Activated CD8-positive, alpha-beta memory T cell treated with anti-CD3 and anti-CD28 coated beads, Interleukin-2, amount 50 U/mL, for 48 hours (primary cell): ENCODE results near the gene PREPL.
"Not testable (repeated sequence)": the region's sequence is repeated elsewhere in the genome, so short reads cannot be mapped to it uniquely, and the experiment has no call there.

Source experiments
- DNase-seq: peaks from one replicate; pipeline ENCODE4 v3.0.0-alpha.2; 2020

The PREPL gene

GRCh38 chr2:44347526-44347925 lies 13.8 kb downstream of the PREPL start:
- DNase-seq, result no peak

DNA sequence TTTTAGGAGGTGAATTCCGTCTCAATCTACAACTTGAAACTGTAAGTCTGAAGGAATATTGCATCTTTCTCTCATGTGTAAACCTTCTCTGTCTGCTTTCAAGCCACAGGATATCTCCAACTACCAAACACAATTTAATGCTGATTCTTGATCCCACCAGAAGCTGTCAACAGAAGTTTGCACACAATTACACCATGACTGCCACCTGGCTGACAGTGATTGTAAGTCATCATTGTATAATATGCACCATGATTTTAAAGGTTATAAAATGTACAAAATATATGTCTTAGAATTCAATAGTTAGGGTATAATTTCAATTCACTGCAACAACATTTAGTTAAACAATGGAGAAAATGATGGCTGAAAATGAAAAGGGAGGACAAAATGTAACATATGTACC lies 18.4 kb downstream of the PREPL start:
- DNase-seq, result no peak

DNA sequence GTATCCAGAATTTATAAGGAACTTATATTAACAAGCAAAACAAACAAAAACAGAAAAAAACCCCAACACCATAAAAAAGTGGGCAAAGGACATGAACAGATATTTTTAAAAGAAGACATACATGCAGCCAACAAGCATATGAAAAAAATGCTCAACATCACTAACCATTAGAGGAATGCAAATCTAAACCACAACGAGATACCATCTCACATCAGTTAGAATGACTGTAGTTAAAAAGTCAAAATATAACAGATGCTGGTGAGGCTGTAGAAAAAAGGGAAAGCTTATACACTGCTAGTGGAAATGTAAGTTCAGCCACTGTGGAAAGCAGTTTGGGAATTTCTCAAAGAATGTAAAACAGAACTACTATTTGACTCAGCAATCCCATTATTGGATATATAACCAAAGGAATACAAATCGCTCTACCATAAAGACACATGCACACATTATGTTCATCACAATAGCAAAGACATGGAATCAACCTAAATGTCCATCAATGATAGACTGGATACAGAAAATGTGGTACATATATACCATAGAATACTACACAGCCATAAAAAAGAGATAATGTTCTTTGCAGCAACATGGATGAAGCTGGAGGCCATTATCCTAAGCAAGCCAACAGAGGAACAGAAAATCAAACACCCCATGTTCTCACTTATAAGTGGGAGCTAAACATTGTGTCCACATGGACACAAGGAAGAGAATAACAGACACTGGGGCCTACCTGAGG lies 25.3 kb downstream of the PREPL start:
- no peak for DNase-seq

- no peak for DNase-seq
Observed at GRCh38 chr2:44333994-44334393, 27.3 kb downstream of the PREPL start.

DNA sequence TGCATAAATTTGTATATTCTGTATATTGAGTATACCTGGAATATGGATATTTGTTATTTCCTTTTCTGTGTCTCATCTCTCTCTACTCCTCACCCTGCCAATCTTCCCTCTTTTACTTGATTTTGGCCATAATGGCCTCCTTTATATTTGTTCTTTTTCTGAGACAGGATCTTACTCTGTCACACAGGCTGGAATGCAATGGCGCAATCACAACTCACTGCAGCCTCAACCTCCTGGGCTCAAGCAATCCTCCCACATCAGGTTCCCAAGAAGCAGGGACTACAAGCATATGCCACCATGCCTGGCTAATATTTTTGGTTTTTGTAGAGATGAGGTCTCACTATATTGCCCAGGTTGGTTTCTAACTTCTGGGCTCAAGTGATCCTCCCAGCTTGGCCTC lies 30.5 kb downstream of the PREPL start:
- DNase-seq, result no peak

- DNase-seq, result no peak
Observed at GRCh38 chr2:44329343-44329742, 32.0 kb downstream of the PREPL start.

DNA sequence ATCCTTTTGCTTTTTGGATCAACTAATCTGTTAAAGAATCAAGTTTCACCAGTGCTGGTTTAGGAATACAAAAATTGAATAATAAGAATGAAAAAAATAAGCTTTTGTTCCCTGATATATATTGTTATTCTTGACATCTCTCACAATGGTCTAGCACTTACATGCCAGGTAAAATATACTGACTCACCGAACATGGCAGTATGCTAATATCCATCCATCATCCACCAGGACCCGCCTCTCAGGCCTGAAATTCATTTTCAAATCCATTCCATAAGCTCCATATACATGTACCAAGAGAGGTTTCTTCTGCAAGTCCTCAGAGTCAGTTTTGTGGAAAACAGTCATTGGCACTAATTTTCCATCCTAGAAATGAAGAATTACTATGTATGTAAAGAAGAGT lies 32.5 kb downstream of the PREPL start:
- DNase-seq, result no peak

DNA sequence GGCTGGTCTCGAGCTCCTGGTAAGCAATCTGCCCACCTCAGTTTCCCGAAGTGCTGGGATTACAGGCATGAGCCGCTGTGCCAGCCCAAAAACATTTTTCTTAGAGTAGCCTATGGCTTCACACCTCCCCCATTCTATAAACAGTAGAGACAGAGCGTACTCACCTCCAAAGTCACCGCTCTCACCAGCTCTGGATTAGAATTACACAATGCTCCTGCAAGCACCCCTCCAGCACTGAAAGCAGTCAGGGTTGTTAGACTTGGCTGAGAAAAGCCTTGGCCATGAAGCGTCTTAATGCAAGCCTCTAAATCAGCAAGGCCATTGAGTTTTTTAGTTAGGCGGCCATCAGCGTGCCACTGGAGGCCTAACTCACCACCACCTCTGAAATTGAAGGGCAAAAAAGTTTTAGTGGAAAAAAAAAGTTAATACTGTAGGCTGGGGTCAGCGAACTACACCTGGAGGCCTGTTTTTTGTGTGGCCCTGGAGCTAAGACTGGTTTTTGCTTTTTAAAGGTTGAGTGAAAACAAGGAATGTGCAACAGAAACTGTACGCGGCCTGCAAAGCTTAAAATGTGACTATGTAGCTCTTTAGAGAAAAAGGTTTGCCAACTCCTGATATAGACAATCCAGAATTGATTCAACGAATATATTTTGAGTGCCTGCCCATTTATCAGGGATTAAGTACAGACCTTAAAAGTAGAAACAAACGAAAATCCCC lies 34.6 kb downstream of the PREPL start:
- no peak for DNase-seq

GRCh38 chr2:44325897-44326296 lies 35.4 kb downstream of the PREPL start:
- DNase-seq, result no peak

DNA sequence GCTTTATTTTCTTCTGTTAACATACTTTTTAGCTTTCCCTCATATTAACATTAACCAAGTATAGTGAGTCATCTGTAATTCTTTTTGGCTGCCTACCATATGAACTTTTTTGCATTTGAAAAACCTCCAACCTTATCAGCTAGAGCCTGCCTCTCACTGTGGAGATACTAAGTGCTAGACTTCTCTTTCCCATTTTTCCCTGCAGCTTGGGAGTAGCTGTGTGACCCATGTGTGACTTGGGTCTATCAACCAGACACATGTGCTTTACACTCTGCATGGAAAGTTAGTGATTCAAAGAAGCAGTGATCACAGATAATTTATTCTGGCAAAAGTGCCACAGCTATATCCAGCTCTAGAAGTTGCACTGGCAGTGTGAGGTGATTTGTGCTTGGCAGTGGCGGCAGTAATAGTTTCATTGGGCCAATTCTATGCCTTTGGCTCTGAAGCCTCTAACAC lies 36.3 kb downstream of the PREPL start:
- no peak for DNase-seq

GRCh38 chr2:44321360-44321759 lies 39.9 kb downstream of the PREPL start:
- DNase-seq, result no peak

DNA sequence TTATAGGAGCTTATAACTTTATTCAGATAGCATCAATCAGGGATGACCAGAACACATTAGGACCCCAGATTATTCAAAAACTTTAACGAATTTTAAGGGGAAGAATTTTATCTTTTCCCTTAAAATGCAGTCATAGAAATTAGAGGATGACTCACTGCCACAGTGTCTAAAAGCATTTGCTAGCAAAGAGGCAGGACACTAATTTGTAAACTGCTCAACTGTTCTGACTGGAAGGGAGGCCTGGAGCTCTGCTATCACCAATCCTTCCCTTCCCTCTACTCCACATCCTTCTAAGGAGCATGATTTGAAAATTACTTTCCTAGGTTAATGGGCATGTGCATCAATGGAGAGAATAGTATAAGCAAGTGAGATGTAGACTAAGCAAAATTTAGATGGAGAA lies 40.5 kb downstream of the PREPL start:
- no peak for DNase-seq

GRCh38 chr2:44315945-44316344 lies 45.3 kb downstream of the PREPL start:
- no peak for DNase-seq

- no peak for DNase-seq
Observed at GRCh38 chr2:44314362-44314761, 46.9 kb downstream of the PREPL start.

DNA sequence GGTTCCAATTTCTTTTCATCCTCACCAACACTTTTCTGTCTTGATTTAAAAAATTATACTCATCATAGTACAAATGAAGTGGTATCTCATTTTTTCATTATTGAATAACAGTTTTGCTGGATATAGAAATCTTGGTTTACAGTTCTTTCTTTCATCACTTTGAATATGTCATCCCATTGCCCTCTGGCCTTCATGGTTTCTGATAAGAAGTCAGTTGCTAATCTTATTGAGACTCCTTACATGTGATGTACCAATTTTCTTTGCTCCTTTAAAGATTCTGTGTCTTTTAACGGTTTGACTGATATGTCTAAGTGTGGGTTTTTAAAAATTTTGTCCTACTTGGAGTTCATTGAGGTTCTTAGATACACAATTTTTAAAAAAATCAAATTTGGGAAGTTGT lies 51.0 kb downstream of the PREPL start:
- no peak for DNase-seq

GRCh38 chr2:44305882-44306281 lies 55.4 kb downstream of the PREPL start:
- DNase-seq, result no peak

DNA sequence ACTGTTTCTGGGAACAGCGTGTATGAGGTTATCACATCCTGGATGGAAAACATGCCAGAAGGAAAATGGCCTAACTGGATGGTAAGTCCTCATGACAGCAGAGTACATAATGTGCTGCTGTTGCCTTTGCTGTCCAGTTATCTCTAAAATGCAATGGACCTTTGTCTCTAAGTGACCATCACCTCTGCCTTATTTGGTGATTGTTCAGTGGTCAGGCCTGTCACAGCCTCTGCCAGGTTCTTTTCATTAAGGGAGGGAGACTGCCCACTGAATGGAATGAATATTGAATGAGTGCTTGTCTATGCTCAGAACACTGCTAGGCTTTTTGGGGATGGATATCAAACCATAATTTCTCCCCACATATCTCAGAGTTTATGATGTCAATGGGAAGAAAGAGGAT lies 57.0 kb downstream of the PREPL start:
- no peak for DNase-seq

- not testable (repeated sequence) for DNase-seq
Observed at GRCh38 chr2:44303766-44304165, 57.5 kb downstream of the PREPL start.

- DNase-seq, result no peak
Observed at GRCh38 chr2:44301111-44301510, 60.2 kb downstream of the PREPL start.

DNA sequence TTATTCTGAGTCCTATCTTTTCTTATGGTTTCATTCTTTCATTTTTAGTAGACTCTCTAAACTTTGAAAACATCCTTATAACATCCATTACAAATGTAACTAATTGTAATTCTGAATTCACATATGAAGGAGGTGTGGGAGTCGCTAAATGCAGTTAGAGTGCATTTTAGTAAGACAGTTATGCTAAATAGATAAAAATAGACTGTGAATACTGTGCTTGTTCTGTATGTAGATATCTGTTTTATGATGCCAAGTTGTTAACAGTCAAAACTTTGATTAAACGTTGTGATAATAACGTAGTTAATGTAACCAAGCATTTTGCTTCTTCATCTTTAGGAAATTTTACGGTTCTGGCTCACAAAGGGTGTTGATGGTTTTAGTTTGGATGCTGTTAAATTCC lies 61.7 kb downstream of the PREPL start:
- no peak for DNase-seq

DNA sequence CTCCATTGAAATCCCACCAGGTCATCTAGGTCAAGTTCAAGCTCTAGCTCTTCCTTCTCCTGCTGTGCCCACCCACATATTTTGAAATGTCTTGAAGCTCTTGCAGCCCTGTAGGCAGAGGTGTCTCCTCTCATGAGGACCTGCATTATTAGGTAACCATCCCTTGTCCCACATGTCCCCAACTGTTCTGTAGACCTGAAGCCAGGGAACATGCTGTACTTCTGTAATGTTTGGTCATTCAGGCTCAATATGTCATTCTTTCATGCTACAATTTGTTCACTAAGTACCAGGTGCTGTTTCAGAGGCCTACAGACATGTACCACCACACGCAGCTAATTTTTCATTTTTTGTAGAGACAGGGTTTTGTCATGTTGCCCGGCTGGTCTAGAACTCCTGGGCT lies 63.9 kb downstream of the PREPL start:
- DNase-seq, result no peak

DNA sequence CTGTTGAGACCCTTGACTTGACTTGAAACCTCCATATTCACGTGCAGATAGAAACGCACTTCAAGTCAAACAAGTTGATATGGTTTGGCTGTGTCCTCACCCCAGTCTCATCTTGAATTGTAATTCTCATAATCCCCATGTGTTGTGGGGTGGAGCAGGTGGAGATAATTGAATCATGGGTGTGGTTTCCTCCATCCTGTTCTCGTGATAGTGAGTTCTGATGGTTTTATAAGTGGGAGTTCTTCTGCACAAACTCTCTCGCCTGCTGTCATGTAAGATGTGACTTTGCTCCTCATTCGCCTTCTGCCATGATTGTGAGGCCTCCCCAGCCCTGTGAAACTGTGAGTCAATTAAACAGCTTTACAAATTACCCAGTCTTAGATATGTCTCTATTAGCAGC lies 64.6 kb downstream of the PREPL start:
- DNase-seq, result no peak

GRCh38 chr2:44295633-44296359 lies 65.5 kb downstream of the PREPL start:
- DNase-seq, result no peak

DNA sequence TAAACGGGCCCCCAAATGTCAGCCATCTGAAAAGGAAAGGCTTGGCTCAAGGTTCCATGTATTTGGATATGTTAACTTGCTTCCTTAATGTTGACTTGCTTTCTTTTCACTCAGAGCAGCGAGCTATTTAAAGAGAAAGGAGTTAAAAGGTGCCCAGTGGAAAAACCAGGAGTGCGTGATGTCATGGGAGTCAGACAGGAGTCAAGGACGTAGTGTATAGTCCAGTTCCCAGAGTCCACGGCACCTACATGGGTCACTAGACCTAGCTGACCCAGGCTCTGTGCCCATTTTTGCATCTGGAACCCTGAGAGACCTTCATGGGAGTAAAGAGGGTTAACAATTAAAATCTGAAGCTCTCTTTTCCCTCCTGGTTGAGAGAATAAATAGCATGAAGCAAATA lies 66.2 kb downstream of the PREPL start:
- no peak for DNase-seq
